GM12865 (cell line): Measurements from ENCODE around the gene PECR.

Experiments used
- DNase-seq: peaks from one replicate; pipeline ENCODE4 v3.0.0; 2010; ENCODE audit warnings: low read depth
- H3K4me3 ChIP-seq: 2 replicates; pipeline ENCODE4 v1.5.1; 2011; ENCODE audit warnings: mild to moderate bottlenecking, low read depth, low read length, control low read depth
- CTCF ChIP-seq: IDR thresholded peaks from 2 replicates; pipeline ENCODE4 v1.5.1; 2011; ENCODE audit warnings: low read length, control low read depth, low read depth, inconsistent platforms; ENCODE audit not compliant: insufficient read depth; ENCODE audit errors: missing control alignments

Gene PECR

GRCh38 chr2:216033403-216033802, 48.2 kb downstream of the PECR start:
- peak; percentile 81 for DNase-seq
- TF ChIP-seq CTCF, result no peak
- no peak overlapping the region for H3K4me3 ChIP-seq

- TF ChIP-seq CTCF, result no peak
- peak; percentile 83 for DNase-seq
- peak overlapping the region; percentile 51 for H3K4me3 ChIP-seq
Measured at GRCh38 chr2:216031960-216032689, 49.5 kb downstream of the PECR start.

- DNase-seq, result peak; percentile 38
- no peak for TF ChIP-seq CTCF
- peak overlapping the region; percentile 18; the same call in 1 of the 2 replicates for H3K4me3 ChIP-seq
Measured at GRCh38 chr2:216030216-216030615, 51.4 kb downstream of the PECR start.

GRCh38 chr2:216029416-216030129, 52.0 kb downstream of the PECR start:
- no peak for TF ChIP-seq CTCF
- DNase-seq, result peak; percentile 58
- H3K4me3 ChIP-seq, result no peak overlapping the region

- no peak overlapping the region for H3K4me3 ChIP-seq
- no peak for DNase-seq
- no peak for TF ChIP-seq CTCF
Measured at GRCh38 chr2:216024779-216025336, 56.8 kb downstream of the PECR start.

- DNase-seq, result peak; percentile 75
- TF ChIP-seq CTCF, result peak; percentile 62
- H3K4me3 ChIP-seq, result no peak overlapping the region
Measured at GRCh38 chr2:216023055-216023648, 58.5 kb downstream of the PECR start.
